ENCODE measurements around the gene GYPB. TPM values are rescaled to one million over a fixed set of nuclear protein-coding genes. Genes with fewer than 3 reads are reported as not detected.
"Not testable (repeated sequence)": the region's sequence is repeated elsewhere in the genome, so short reads cannot be mapped to it uniquely, and the experiment has no call there.

The GYPB gene
- total and polyA plus RNA-seq, 8 donors: 26.8 TPM; not detected in 7

- no peak for DNase-seq
- 71 to 84% (median 80%) methylated on average over 2 of the region's 2 CpGs for WGBS, 5 donors
- intact Hi-C loops (cut with DNase I; ENCODE audit: low total_unique reads): no loop called here
- Histone ChIP-seq H3K27me3 (no peaks in the 10 kb centered on the region), H3K9me3 (no peaks in the 10 kb centered on the region), H3K36me3 (no peaks in the 10 kb centered on the region), H3K4me1 (no peaks in the 10 kb centered on the region), H3K27ac (no peak overlapping the region), H3K4me3 (no peak overlapping the region)
- TF ChIP-seq CTCF (IDR thresholded peaks at IDR 0.05) (no peak), POLR2AphosphoS5 (IDR thresholded peaks at IDR 0.05) (no peak), POLR2A (IDR thresholded peaks at IDR 0.05) (no peak), EP300 (IDR thresholded peaks at IDR 0.05) (no peak)
Observed at GRCh38 chr4:144014808-144015207, 4.4 kb downstream of the GYPB start.

- H3K27ac ChIP-seq; H3K4me3 ChIP-seq; H3K27me3 ChIP-seq; DNase-seq; H3K4me1 ChIP-seq; intact Hi-C loops (cut with DNase I; ENCODE audit: low total_unique reads); H3K36me3 ChIP-seq; H3K9me3 ChIP-seq: not testable (repeated sequence)
- 90 to 94% (median 92%) methylated on average over 3 of the region's 3 CpGs for WGBS, 5 donors
Observed at GRCh38 chr4:144008602-144009001, 10.6 kb downstream of the GYPB start.

- DNase-seq; H3K36me3 ChIP-seq; H3K4me3 ChIP-seq; intact Hi-C loops (cut with DNase I; ENCODE audit: low total_unique reads); H3K9me3 ChIP-seq; H3K4me1 ChIP-seq; H3K27me3 ChIP-seq; H3K27ac ChIP-seq: not testable (repeated sequence)
- WGBS, 5 donors: 73 to 96% (median 78%) methylated on average over 1 of the region's 1 CpG
Observed at GRCh38 chr4:144007960-144008359, 11.2 kb downstream of the GYPB start.

- H3K27me3 ChIP-seq; H3K27ac ChIP-seq; H3K36me3 ChIP-seq; intact Hi-C loops (cut with DNase I; ENCODE audit: low total_unique reads); H3K4me3 ChIP-seq; H3K4me1 ChIP-seq; H3K9me3 ChIP-seq: not testable (repeated sequence)
- DNase-seq: peak in 1 of 2 donors; percentile 30
- 58 to 75% (median 67%) methylated on average over 2 of the region's 2 CpGs for WGBS, 5 donors
Observed at GRCh38 chr4:144006200-144006803, 12.9 kb downstream of the GYPB start.

- DNase-seq; H3K27ac ChIP-seq; intact Hi-C loops (cut with DNase I; ENCODE audit: low total_unique reads); H3K36me3 ChIP-seq; H3K4me3 ChIP-seq; H3K4me1 ChIP-seq; H3K27me3 ChIP-seq; H3K9me3 ChIP-seq: not testable (repeated sequence)
Observed at GRCh38 chr4:144005558-144005953, 13.6 kb downstream of the GYPB start.

- intact Hi-C loops (cut with DNase I; ENCODE audit: low total_unique reads); H3K27ac ChIP-seq; H3K4me1 ChIP-seq; H3K9me3 ChIP-seq; H3K27me3 ChIP-seq; H3K36me3 ChIP-seq; DNase-seq; H3K4me3 ChIP-seq: not testable (repeated sequence)
- 72 to 75% (median 74%) methylated on average over 4 of the region's 4 CpGs for WGBS, 5 donors
Observed at GRCh38 chr4:144004868-144005557, 14.2 kb downstream of the GYPB start.

GRCh38 chr4:144003890-144004265 lies 15.3 kb downstream of the GYPB start:
- H3K27ac ChIP-seq; DNase-seq; H3K27me3 ChIP-seq; H3K36me3 ChIP-seq; H3K4me3 ChIP-seq; intact Hi-C loops (cut with DNase I; ENCODE audit: low total_unique reads); H3K9me3 ChIP-seq; H3K4me1 ChIP-seq: not testable (repeated sequence)

GRCh38 chr4:144003205-144003889 lies 15.8 kb downstream of the GYPB start:
- 22 to 46% (median 43%) methylated on average over 2 of the region's 2 CpGs for WGBS, 5 donors
- H3K4me1 ChIP-seq; intact Hi-C loops (cut with DNase I; ENCODE audit: low total_unique reads); H3K9me3 ChIP-seq; H3K4me3 ChIP-seq; H3K36me3 ChIP-seq; H3K27me3 ChIP-seq; DNase-seq; H3K27ac ChIP-seq: not testable (repeated sequence)

GRCh38 chr4:144000331-144000995 lies 18.7 kb downstream of the GYPB start:
- H3K36me3 ChIP-seq; H3K4me1 ChIP-seq; intact Hi-C loops (cut with DNase I; ENCODE audit: low total_unique reads); H3K27ac ChIP-seq; H3K27me3 ChIP-seq; H3K9me3 ChIP-seq; H3K4me3 ChIP-seq; DNase-seq: not testable (repeated sequence)
- 51 to 60% (median 59%) methylated on average over 6 of the region's 6 CpGs for WGBS, 5 donors

- H3K36me3 ChIP-seq; H3K9me3 ChIP-seq; H3K27me3 ChIP-seq; H3K27ac ChIP-seq; H3K4me3 ChIP-seq; DNase-seq; intact Hi-C loops (cut with DNase I; ENCODE audit: low total_unique reads); H3K4me1 ChIP-seq: not testable (repeated sequence)
- 65 to 87% (median 76%) methylated on average over 1 to 4 of the region's 4 CpGs for WGBS, 5 donors
Observed at GRCh38 chr4:143996193-143996592, 23.0 kb downstream of the GYPB start.

Data from stomach (tissue), 9 donors.